SU-DHL-6 (cell line): ENCODE measurements around the gene FNDC11.

Experiments used
- H2AFZ ChIP-seq: fragments of 200-600 bp; sonication (generic); 2 replicates; pipeline ENCODE4 v1.6.1; 2014; ENCODE audit warnings: low read depth, mild to moderate bottlenecking, moderate library complexity, mixed read lengths, antibody characterized with exemption, low read length; ENCODE audit not compliant: severe bottlenecking
- H3F3A ChIP-seq: fragments of 200-600 bp; shearing (Covaris generic); 2 replicates; pipeline ENCODE4 v1.6.0; 2016; ENCODE audit warnings: antibody characterized with exemption, mild to moderate bottlenecking; ENCODE audit not compliant: insufficient read depth
- H3K27ac ChIP-seq: fragments of 200-600 bp; sonication (generic); 2 replicates; pipeline ENCODE4 v1.5.1; 2016; ENCODE audit warnings: low read depth, mild to moderate bottlenecking, low read length, moderate library complexity, mixed read lengths
- H3K27me3 ChIP-seq: fragments of 200-600 bp; sonication (generic), shearing (Covaris generic); 2 replicates; pipeline ENCODE4 v1.6.0; 2014; ENCODE audit warnings: mild to moderate bottlenecking, low read length
- H3K36me3 ChIP-seq: fragments of 200-600 bp; sonication (generic); 2 replicates; pipeline ENCODE4 v1.6.1; 2014; ENCODE audit warnings: mild to moderate bottlenecking, low read length, mixed read lengths
- H3K4me2 ChIP-seq: fragments of 300-600, 200-600 bp; shearing (Covaris generic), sonication (generic); 2 replicates; pipeline ENCODE4 v1.6.0; 2014; ENCODE audit warnings: low read length, low read depth, mild to moderate bottlenecking; ENCODE audit not compliant: poor library complexity, severe bottlenecking
- H3K4me3 ChIP-seq: fragments of 200-600 bp; sonication (generic); 2 replicates; pipeline ENCODE4 v1.5.1; 2014; ENCODE audit warnings: antibody characterized with exemption, low read length, mild to moderate bottlenecking, mixed read lengths; ENCODE audit not compliant: insufficient read depth, poor library complexity, severe bottlenecking
- H3K79me2 ChIP-seq: fragments of 200-600 bp; sonication (generic); 2 replicates; pipeline ENCODE4 v1.6.1; 2014; ENCODE audit warnings: mild to moderate bottlenecking, low read length, moderate library complexity; ENCODE audit not compliant: insufficient read depth
- H3K9ac ChIP-seq: fragments of 200-600 bp; sonication (generic); 2 replicates; pipeline ENCODE4 v1.7.0; 2014; ENCODE audit warnings: mild to moderate bottlenecking, low read length
- H3K9me2 ChIP-seq: fragments of 200-600 bp; sonication (generic); replicated peaks from 2 replicates; pipeline ENCODE4 v1.6.1; 2014; ENCODE audit warnings: low read length; ENCODE audit not compliant: insufficient read depth
- H3K9me3 ChIP-seq: fragments of 200-600 bp; sonication (generic); 2 replicates; pipeline ENCODE4 v1.6.1; 2014; ENCODE audit warnings: low read length, mixed read lengths; ENCODE audit not compliant: insufficient read depth
- H4K20me1 ChIP-seq: fragments of 200-600 bp; sonication (generic); 2 replicates; pipeline ENCODE4 v1.6.1; 2014; ENCODE audit warnings: low read depth, mild to moderate bottlenecking, antibody characterized with exemption, low read length, moderate library complexity, mixed read lengths
- CTCF ChIP-seq: fragments of 200-600 bp; sonication (generic); IDR thresholded peaks from one replicate; pipeline ENCODE4 v1.5.1; 2017; ENCODE audit warnings: antibody characterized with exemption, mild to moderate bottlenecking, low read length, moderate library complexity; ENCODE audit not compliant: insufficient read depth, poor library complexity, severe bottlenecking
- EZH2phosphoT487 ChIP-seq: fragments of 200-600 bp; sonication (generic), shearing (Covaris generic); conservative IDR thresholded peaks from 2 replicates; pipeline ENCODE4 v1.6.1; 2018; ENCODE audit warnings: mild to moderate bottlenecking, antibody characterized with exemption, low read length, moderate library complexity, mixed read lengths

Gene FNDC11

GRCh38 chr20:63586797-63587196 is 32.8 kb downstream of the FNDC11 start:
- Histone ChIP-seq H3K9ac (no peak overlapping the region), H3K4me3 (no peak overlapping the region), H3K9me3 (no peaks in the 10 kb centered on the region), H3K27me3 (no peaks in the 10 kb centered on the region), H2AFZ (no peak overlapping the region), H3K36me3 (no peaks in the 10 kb centered on the region), H4K20me1 (no peaks in the 10 kb centered on the region), H3K4me2 (no peak overlapping the region), H3K79me2 (no peaks in the 10 kb centered on the region), H3K27ac (no peak overlapping the region), H3K9me2 (no peaks in the 10 kb centered on the region), H3F3A (no peaks in the 10 kb centered on the region)
- TF ChIP-seq CTCF (no peak), EZH2phosphoT487 (no peak)

- Histone ChIP-seq H3F3A (no peaks in the 10 kb centered on the region), H3K9ac (no peak overlapping the region), H3K27me3 (no peaks in the 10 kb centered on the region), H3K9me3 (no peaks in the 10 kb centered on the region), H2AFZ (no peak overlapping the region), H3K4me3 (no peak overlapping the region), H3K27ac (no peak overlapping the region), H3K79me2 (no peaks in the 10 kb centered on the region), H4K20me1 (no peaks in the 10 kb centered on the region), H3K36me3 (no peaks in the 10 kb centered on the region), H3K9me2 (no peaks in the 10 kb centered on the region), H3K4me2 (no peak overlapping the region)
- TF ChIP-seq CTCF, result no peak
- no peak for TF ChIP-seq EZH2phosphoT487
Observed at GRCh38 chr20:63587256-63587655, 33.3 kb downstream of the FNDC11 start.

- H3K9me2 ChIP-seq, result no peaks in the 10 kb centered on the region
- TF ChIP-seq CTCF (no peak), EZH2phosphoT487 (no peak)
- no peak overlapping the region for H3K4me2 ChIP-seq
- no peaks in the 10 kb centered on the region for H3K79me2 ChIP-seq
- H3F3A ChIP-seq, result no peaks in the 10 kb centered on the region
- no peaks in the 10 kb centered on the region for H3K27me3 ChIP-seq
- H2AFZ ChIP-seq, result no peak overlapping the region
- H3K27ac ChIP-seq, result no peak overlapping the region
- no peaks in the 10 kb centered on the region for H4K20me1 ChIP-seq
- no peak overlapping the region for H3K4me3 ChIP-seq
- no peaks in the 10 kb centered on the region for H3K36me3 ChIP-seq
- H3K9ac ChIP-seq, result no peak overlapping the region
- H3K9me3 ChIP-seq, result no peaks in the 10 kb centered on the region
Observed at GRCh38 chr20:63587776-63588591, 34.0 kb downstream of the FNDC11 start.
